MM.1S (cell line): ENCODE results near the gene MYRF.

Source experiments
- EZH2 ChIP-seq: fragments of 300-600 bp; sonication (generic); optimal IDR thresholded peaks from 2 replicates; pipeline ENCODE3; 2017; ENCODE audit warnings: low read depth, mild to moderate bottlenecking, antibody characterized with exemption, low read length, mixed read lengths
- EZH2phosphoT487 ChIP-seq: fragments of 300-600 bp; sonication (generic); IDR thresholded peaks from 2 replicates; pipeline ENCODE4 v1.6.1; 2018; ENCODE audit warnings: antibody characterized with exemption, low read length
- TF ChIP-seq, protein P1 (sequence below): fragments of 300-600 bp; sonication (generic); IDR thresholded peaks from 2 replicates; pipeline ENCODE4 v1.5.1; 2016; ENCODE audit warnings: antibody characterized with exemption, low read length, mixed read lengths

DNA sequence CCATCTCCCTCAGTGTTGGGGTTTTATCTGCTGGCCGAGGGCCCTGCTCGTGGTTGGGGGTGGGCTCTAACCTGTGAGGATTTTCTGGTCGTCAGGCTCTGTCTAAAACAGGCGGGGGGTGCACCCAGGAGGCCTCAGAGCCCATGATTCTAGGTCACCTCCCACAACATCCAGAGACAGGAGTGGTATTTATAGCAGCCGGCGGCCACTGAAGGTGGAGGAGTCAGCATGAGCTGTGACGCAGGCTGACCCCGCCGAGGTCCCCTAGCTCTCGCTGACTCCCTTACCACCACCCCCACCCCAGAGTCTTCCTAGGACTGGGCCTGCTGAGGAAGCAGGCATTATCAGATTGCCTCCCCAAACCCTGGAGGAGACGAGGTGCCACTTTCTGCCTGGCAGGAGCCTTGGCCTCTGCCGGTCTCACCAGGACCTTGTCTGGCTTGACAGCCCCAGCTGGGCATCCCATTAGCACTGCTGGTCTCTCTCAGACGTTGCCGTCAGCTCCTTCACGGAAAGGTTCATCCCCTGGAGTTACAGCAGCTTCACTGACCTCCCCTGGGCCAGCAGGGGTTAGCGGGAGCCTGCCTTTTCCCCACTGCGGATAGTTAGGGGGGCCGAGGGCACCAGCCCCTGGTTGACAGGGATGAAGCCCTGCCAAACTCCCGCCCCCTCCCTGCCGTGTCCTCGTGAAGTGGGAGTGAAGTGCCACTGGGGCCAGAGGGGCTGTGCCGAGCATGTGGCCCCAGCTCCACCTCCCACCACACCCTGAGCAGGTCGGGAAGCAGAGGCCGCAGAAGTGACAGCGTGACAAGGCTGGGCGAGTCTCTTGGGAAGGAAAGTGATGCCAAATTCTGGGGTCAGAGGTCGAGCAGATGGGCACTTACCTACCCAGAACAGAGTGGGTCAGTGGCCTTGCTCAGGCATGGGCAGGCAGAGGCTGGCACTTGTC is 45.7 kb upstream of the MYRF start:
- TF ChIP-seq, protein P1, sequence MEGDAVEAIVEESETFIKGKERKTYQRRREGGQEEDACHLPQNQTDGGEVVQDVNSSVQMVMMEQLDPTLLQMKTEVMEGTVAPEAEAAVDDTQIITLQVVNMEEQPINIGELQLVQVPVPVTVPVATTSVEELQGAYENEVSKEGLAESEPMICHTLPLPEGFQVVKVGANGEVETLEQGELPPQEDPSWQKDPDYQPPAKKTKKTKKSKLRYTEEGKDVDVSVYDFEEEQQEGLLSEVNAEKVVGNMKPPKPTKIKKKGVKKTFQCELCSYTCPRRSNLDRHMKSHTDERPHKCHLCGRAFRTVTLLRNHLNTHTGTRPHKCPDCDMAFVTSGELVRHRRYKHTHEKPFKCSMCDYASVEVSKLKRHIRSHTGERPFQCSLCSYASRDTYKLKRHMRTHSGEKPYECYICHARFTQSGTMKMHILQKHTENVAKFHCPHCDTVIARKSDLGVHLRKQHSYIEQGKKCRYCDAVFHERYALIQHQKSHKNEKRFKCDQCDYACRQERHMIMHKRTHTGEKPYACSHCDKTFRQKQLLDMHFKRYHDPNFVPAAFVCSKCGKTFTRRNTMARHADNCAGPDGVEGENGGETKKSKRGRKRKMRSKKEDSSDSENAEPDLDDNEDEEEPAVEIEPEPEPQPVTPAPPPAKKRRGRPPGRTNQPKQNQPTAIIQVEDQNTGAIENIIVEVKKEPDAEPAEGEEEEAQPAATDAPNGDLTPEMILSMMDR: no peak
- TF ChIP-seq EZH2phosphoT487: no peak
- TF ChIP-seq EZH2: no peak
